ENCODE data around the gene TAF4.
"Not testable (repeated sequence)": the region's sequence is repeated elsewhere in the genome, so short reads cannot be mapped to it uniquely, and the experiment has no call there.

The TAF4 gene

DNA sequence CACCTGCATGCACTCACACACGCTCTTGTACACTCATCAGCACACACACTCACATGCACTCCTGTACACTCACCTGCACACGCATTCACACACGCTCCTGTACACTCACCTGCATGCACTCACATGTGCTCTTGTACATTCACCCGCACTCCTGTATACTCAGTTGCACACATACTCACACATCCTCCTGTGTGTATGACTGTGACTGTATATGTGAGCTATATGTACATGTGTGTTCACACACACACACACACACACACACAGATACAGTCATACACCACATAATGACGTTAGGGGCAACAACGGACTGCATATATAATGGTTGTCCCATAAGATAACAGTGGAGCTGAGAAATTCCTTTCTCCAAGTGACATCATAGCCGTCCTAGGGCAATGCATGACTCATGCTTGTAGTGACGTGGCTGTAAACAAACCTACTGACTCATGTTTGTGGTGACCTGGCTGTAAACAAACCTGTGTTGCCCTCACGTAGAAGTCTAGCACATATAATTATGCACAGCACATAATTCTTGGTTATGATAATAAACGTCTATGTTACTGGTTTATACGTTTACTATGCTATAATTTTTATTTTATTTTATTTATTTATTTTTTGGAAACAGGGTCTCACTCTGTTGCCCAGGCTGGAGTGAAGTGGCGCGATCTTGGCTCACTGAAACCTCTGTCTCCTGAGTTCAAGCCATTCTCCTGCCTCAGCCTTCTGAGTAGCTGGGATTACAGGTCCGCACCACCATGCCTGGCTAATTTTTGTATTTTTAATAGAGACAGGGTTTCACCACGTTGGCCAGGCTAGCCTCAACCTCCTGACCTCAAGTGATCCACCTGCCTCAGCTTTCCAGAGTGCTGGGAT lies 22.8 kb upstream of the TAF4 start:
- no peak for TF ChIP-seq CTCF (IDR thresholded peaks at IDR 0.05; ENCODE audit: control insufficient read depth, insufficient read depth, low read depth, low read length, missing control alignments)
- no peak for DNase-seq (ENCODE audit: low read depth)
- no peak overlapping the region for H3K4me3 ChIP-seq (ENCODE audit: control insufficient read depth, low read depth, low read length)

DNA sequence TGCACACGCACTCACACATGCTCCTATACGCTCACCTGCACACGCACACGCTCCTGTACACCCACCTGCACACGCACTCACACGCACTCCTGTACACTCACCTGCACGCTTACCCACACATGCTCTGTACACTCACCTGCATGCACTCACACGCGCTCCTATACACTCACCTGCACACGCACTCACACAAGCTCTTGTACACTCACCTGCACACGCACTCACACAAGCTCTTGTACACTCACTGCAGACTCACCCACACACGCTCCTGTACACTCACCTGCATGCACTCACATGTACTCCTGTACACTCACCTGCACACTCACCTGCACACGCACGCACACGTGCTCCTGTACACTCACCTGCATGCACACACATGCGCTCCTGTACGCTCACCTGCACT lies 22.0 kb upstream of the TAF4 start:
- no peak for TF ChIP-seq CTCF (IDR thresholded peaks at IDR 0.05; ENCODE audit: control insufficient read depth, insufficient read depth, low read depth, low read length, missing control alignments)
- no peak for DNase-seq (ENCODE audit: low read depth)
- H3K4me3 ChIP-seq (ENCODE audit: control insufficient read depth, low read depth, low read length), result no peak overlapping the region

DNA sequence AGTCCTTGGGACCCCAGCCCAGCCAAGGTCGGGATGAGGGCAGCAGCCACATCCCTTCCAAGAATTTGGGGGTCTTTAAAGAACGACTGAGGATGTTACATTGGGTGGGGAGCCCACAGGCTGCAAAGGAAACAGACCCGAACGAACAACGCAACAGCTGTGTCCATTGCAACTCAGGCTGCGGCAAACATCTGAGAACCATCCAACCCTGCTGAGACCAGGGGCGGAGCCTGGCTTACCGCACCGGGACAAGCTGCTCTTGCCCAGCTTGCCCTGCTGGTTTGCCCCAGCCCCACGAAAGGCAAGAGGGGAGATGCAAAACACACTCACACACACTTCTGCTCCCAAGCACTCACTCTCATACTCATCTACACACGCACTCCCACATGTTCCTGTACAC lies 21.5 kb upstream of the TAF4 start:
- TF ChIP-seq CTCF (IDR thresholded peaks at IDR 0.05; ENCODE audit: control insufficient read depth, insufficient read depth, low read depth, low read length, missing control alignments), result no peak
- no peak for DNase-seq (ENCODE audit: low read depth)
- no peak overlapping the region for H3K4me3 ChIP-seq (ENCODE audit: control insufficient read depth, low read depth, low read length)

GRCh38 chr20:62085206-62085605 lies 19.5 kb upstream of the TAF4 start:
- DNase-seq (ENCODE audit: low read depth), result no peak
- TF ChIP-seq CTCF (IDR thresholded peaks at IDR 0.05; ENCODE audit: control insufficient read depth, insufficient read depth, low read depth, low read length, missing control alignments), result no peak
- H3K4me3 ChIP-seq (ENCODE audit: control insufficient read depth, low read depth, low read length), result no peak overlapping the region

DNA sequence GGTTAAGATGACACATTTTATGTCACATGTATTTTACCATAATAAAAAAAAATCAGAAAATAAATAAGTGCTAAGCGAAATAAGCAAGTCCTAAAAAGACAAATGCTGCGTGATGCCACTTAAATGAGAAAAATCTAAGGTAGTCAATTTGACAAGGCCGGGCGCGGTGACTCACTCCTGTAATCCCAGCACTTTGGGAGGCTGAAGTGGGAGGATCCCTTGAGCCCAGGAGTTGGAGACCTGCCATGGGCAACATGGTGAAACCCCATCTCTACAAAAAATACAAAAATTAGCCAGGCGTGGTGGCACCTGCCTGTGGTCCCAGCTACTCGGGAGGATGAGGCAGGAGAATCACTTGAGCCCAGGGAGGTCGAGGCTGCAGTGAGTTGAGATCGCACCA lies 18.5 kb upstream of the TAF4 start:
- not testable (repeated sequence) for DNase-seq (ENCODE audit: low read depth); H3K4me3 ChIP-seq (ENCODE audit: control insufficient read depth, low read depth, low read length)

DNA sequence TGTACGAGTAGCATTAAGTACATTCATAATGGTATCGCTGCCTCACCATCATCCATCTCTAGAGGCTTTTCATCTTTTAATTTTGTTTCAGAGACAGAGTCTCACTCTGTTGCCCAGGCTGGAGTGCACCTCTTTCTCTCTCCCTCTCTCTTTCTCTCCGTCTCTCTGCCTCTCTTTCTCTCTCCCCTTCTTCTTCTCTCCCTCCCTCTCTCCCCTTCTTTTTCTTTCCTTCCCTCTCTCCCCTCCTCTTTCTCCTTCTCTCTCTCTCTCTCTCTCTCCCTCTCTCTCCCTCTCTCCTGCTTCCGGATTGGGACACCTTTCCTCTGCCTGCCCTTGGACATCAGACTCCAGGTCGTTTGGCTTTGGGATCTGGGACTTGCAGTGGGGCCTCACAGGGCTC lies 17.6 kb upstream of the TAF4 start:
- no peak for TF ChIP-seq CTCF (IDR thresholded peaks at IDR 0.05; ENCODE audit: control insufficient read depth, insufficient read depth, low read depth, low read length, missing control alignments)
- DNase-seq (ENCODE audit: low read depth), result no peak
- H3K4me3 ChIP-seq (ENCODE audit: control insufficient read depth, low read depth, low read length), result no peak overlapping the region

- no peak for DNase-seq (ENCODE audit: low read depth)
- TF ChIP-seq CTCF (IDR thresholded peaks at IDR 0.05; ENCODE audit: control insufficient read depth, insufficient read depth, low read depth, low read length, missing control alignments), result no peak
- H3K4me3 ChIP-seq (ENCODE audit: control insufficient read depth, low read depth, low read length), result no peak overlapping the region
Measured at GRCh38 chr20:62080249-62080990, 14.7 kb upstream of the TAF4 start.

Data from AG09309 (cell line).